Mucosa of rectum (tissue), 2 donors: Measurements from ENCODE around the gene RAB25.
A peak's percentile ranks its signal among the peaks of the same experiment; 100 is the strongest.

Source experiments
- H3K27ac ChIP-seq, 2 donors: one replicate each; pipeline ENCODE4 v1.7.0; 2013; ENCODE audit warnings: inconsistent platforms in 2 of 2, low read depth in 2 of 2, low read length in 2 of 2
- H3K27me3 ChIP-seq, 2 donors: one replicate each; pipeline ENCODE4 v1.7.0; 2013; ENCODE audit warnings: low read length in 2 of 2; ENCODE audit not compliant: control insufficient read depth in 2 of 2, insufficient read depth in 2 of 2
- H3K36me3 ChIP-seq, 2 donors: one replicate each; pipeline ENCODE4 v1.7.0; 2013; ENCODE audit warnings: low read length in 2 of 2; ENCODE audit not compliant: control insufficient read depth in 2 of 2, insufficient read depth in 2 of 2
- H3K4me1 ChIP-seq, 2 donors: one replicate each; pipeline ENCODE4 v1.7.0; 2013; ENCODE audit warnings: low read length in 2 of 2, mild to moderate bottlenecking in 1 of 2; ENCODE audit not compliant: control insufficient read depth in 2 of 2, insufficient read depth in 2 of 2
- H3K4me3 ChIP-seq, 2 donors: one replicate each; pipeline ENCODE4 v1.7.0; 2013; ENCODE audit warnings: low read length in 2 of 2
- H3K9ac ChIP-seq, 2 donors: one replicate each; pipeline ENCODE4 v1.7.0; 2013; ENCODE audit warnings: low read length in 2 of 2, low read depth in 1 of 2, mild to moderate bottlenecking in 1 of 2
- H3K9me3 ChIP-seq, 2 donors: one replicate each; pipeline ENCODE4 v1.7.0; 2013; ENCODE audit warnings: low read length in 2 of 2; ENCODE audit not compliant: control insufficient read depth in 2 of 2
- donor health status: healthy.
- donor health status: Normal muscosa, but diverticular disease.

The RAB25 gene

DNA sequence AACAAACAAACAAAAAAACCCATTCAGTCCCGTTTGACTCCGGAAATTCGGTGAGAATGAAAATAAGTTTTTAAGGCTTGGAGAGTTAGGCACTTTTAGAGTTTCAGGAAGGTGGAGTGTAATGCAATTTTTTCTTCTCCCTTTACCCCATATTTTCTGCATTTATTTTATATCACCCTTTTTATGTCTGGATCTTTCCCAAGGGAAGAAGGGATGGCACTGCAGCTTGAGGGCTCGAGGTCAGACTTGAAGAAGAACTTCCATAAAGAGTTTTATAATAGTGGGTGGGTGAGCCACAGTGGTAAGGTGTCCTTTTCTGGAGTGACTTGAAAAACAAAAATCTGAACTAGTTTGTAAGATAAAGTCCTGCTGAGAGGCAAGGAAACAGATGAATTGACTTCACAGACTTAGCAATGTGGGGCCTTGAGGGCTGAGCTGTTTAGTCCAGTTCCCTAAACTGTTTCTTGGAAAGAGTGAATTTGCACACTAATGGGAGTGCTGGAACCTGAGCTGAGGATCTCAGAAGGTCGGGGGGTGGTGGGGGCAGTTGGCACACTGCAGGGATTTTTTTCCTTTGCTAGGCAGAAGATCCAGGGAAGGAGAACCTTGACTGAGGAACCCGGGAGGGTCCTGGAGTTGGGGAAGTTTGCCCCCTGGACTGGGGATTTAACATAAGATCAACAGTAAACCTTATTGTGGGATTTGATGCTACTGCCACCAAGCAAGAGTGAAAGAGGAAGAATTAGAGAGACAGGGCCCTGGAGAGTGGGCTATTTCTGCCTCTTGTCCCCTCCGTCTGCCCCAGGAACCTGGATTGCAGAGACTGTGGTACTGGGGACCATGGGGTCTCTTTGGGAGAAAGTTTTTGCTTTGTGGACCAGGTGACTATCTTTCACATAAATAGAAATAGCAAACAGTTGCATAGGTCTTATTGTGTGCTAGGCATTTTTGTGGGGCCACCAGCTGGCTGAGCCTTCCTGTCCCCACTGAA, 23.1 kb downstream of the RAB25 start:
- Histone ChIP-seq H3K4me1 (peaks cover 3 to 4% of the 10 kb centered on the region in 2 donors), H3K4me3 (no peak overlapping the region)

DNA sequence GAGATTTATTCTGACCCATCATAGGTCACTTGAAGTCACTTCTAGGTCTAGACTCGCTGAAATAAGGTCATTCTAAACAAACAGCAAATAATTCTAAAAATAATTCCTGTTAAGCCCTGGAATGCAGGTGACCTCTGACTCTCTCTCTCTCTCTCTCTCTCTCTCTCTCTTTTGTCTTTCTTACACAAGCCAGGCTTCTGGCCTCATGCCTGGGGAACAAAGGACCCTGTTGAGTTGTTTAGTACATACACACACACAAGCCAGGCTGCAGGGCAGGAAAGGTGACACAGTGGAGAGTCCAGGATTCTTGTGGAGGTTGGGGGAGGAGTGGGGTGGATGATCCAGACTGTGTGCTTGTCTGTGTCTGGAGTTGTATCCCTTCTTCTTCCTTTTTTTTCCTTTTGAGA, 25.3 kb downstream of the RAB25 start:
- Histone ChIP-seq H3K36me3 (no peaks in the 10 kb centered on the region), H3K9ac (no peak overlapping the region), H3K4me3 (no peak overlapping the region), H3K27ac (no peak overlapping the region), H3K27me3 (no peaks in the 10 kb centered on the region), H3K9me3 (no peaks in the 10 kb centered on the region), H3K4me1 (peaks cover 5 to 9% of the 10 kb centered on the region in 2 donors)

More for the DNA sequence above, 23.1 kb downstream of the RAB25 start:
- H3K36me3 ChIP-seq: no peaks in the 10 kb centered on the region
- no peaks in the 10 kb centered on the region for H3K9me3 ChIP-seq
- H3K27me3 ChIP-seq: no peaks in the 10 kb centered on the region
- H3K9ac ChIP-seq: no peak overlapping the region
- H3K27ac ChIP-seq: no peak overlapping the region

DNA sequence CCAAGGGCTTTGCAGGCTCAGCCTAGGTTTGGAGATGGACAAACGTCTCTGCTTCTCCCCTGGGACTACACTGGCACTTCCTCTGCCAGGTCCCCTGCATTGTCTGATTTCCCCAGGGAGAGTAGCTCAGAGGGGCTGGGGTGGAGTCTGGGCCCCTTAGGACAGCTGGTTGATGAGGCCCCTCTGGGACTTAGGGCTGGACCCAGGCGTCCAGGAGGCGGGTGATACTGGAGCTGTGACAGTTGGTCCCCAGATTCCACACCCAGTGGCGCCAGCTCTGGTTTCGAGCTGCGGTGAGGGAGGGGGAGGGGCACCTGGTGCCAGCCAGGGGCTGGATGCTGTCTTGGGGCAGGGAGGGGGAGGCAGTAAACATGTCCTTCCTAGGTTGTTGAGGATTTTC, 28.7 kb downstream of the RAB25 start:
- Histone ChIP-seq H3K9me3 (no peaks in the 10 kb centered on the region), H3K4me3 (no peak overlapping the region), H3K36me3 (no peaks in the 10 kb centered on the region), H3K27me3 (no peaks in the 10 kb centered on the region), H3K9ac (no peak overlapping the region), H3K27ac (no peak overlapping the region), H3K4me1 (peaks cover 2 to 5% of the 10 kb centered on the region in 2 donors)

DNA sequence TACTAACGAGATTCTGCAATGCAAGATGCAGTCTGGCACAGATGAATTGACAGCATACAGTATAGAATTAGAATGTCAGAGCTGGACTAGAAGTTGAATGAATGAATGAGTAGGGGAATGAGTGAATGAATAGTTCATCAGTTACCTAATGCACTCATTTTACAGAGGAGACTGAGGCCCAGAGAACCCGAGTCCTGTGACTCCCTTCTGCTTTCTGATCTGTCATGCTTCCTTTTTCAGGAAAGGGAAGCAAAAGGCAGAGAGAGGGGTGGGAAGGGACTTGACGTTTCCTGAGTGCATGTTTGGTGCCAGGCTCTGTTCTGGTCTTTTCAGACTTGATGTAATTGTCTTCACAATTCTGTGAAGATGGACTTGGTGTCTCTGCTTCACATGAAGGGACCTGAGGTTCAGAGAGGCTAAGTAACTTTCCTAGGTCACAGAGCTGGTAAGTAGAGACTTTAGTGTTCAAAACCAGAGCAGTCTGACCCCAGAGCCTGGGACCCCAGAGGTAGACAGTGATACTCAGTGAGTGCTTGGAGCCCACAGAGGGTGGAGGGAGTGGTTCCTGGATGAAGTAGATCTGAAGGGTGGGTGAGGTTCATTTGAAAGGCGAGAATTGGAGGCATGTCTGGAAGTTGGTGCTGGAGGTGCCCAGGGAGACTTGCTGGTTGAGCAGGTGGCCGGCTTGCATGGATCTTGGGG, 29.3 kb downstream of the RAB25 start:
- no peaks in the 10 kb centered on the region for H3K36me3 ChIP-seq
- H3K4me1 ChIP-seq: peaks cover 2 to 5% of the 10 kb centered on the region in 2 donors
- peak overlapping the region in 1 of 2 donors; percentile 48 for H3K27ac ChIP-seq
- H3K9me3 ChIP-seq: no peaks in the 10 kb centered on the region
- no peak overlapping the region for H3K4me3 ChIP-seq
- no peak overlapping the region for H3K9ac ChIP-seq
- no peaks in the 10 kb centered on the region for H3K27me3 ChIP-seq

DNA sequence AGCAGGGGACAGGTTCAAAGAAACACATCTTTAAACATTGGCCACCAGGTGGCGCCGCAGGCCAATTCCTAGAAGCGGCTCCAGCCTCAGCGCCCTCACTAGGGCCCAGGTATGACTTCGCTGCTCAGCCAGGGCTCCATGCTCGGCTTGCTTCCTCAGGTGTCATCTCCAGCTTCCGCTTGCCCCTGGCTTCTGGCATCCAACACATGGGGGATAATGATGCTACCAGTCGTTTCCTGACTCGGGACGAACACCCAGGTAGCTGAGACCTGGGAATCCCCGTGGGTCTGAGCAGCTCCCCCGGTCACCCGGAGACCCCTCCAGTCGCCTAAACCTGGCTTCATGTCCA, 29.9 kb downstream of the RAB25 start:
- Histone ChIP-seq H3K36me3 (no peaks in the 10 kb centered on the region), H3K27ac (no peak overlapping the region), H3K4me1 (peaks cover 5 to 9% of the 10 kb centered on the region in 2 donors), H3K9ac (no peak overlapping the region), H3K9me3 (no peaks in the 10 kb centered on the region), H3K27me3 (no peaks in the 10 kb centered on the region), H3K4me3 (no peak overlapping the region)

DNA sequence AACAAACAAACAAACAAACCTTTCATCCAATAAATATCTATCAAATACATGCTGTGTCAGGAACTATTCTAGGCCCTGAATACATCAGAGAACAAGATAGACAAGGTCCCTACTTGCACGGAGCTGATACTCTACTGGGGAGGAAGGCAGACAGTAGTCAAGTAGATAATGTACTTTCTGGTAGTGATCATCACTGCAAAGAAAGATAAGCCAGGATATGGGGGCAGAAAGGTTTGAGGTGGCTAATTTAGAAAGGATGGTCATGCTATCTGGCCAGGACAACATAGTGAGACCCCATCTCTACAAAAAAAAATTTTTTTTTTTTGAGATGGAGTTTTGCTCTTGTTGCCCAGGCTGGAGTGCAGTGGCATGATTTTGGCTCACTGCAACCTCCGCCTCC, 30.6 kb downstream of the RAB25 start:
- Histone ChIP-seq H3K9me3 (no peaks in the 10 kb centered on the region), H3K27me3 (no peaks in the 10 kb centered on the region), H3K36me3 (no peaks in the 10 kb centered on the region)

DNA sequence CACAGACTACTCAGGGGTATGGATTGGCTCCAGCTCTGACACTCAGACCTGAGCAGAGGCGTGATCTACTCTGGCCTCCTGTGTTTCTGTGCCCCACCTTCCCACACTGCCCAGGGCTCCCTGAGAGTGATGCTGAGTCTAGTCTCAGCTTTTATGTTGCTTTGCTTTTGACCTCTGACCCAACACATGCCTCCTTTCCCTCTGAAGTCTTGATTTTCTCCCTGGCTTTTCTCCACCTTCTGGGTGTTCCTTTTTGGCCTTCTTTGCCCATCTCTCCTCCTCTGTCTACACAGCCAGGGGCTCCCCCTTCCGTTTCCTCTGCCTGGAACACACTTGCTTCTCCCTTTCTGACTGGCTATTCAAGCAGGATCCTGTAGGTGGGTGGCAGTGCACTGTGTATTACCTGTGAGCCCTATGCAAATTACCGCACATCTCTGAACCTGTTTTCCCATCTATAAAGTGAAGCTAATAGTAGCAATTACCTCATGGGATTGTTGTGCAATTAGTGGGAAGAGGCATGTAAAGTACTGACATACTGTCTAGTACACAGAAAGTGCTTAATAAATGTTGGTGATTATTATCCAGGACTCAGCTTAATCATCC, 35.0 kb downstream of the RAB25 start:
- Histone ChIP-seq H3K4me3 (no peak overlapping the region), H3K9me3 (no peaks in the 10 kb centered on the region), H3K4me1 (peaks cover 27 to 29% of the 10 kb centered on the region in 2 donors), H3K36me3 (no peaks in the 10 kb centered on the region), H3K27me3 (no peaks in the 10 kb centered on the region), H3K27ac (peak overlapping the region; percentile 6 to 68), H3K9ac (peak overlapping the region in 1 of 2 donors; percentile 32)

More for the DNA sequence above, 30.6 kb downstream of the RAB25 start:
- Histone ChIP-seq H3K4me3 (no peak overlapping the region), H3K27ac (no peak overlapping the region), H3K4me1 (peaks cover 13 to 17% of the 10 kb centered on the region in 2 donors), H3K9ac (no peak overlapping the region)

DNA sequence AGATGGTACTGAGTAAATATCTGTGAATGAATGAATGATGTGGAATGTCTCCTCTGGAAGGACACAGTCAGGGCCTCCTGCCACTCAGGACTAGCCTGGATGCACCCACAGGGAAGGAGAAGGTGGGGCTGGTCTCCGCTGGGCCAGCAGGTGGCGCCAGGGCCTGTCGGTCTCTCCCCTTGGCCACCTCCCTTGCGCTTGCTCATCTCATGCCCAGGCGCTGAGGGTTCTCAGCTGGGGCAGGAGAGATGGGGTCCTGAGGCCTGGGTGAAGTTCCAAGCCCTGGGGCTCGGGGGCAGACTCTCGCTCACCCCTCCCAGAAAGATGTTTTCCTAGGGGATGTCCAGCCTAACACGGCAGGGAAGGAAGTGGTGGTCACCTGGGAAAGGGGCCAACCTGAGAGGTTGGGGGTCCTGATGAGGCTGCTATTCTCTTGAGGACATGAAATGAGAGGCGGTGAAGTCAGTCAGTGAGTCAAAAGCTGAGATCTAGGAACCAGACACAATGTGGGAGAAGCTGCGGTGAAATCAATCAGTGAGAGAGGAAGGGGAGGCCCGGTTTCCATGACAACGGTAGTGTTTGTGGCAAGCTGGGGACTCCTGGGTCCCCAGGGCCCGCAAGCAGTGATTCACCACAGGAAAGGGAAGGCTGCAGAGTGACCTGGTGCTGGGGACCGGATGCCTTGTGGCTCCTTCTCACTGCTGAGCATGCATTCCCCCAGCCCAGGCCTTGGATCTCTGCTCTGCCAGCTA, 35.9 kb downstream of the RAB25 start:
- Histone ChIP-seq H3K36me3 (no peaks in the 10 kb centered on the region), H3K9me3 (no peaks in the 10 kb centered on the region), H3K27me3 (no peaks in the 10 kb centered on the region), H3K27ac (peak overlapping the region; percentile 49 to 68), H3K4me3 (peak overlapping the region in 1 of 2 donors; percentile 41), H3K9ac (peak overlapping the region; percentile 25 to 32), H3K4me1 (peaks cover 33 to 35% of the 10 kb centered on the region in 2 donors)

DNA sequence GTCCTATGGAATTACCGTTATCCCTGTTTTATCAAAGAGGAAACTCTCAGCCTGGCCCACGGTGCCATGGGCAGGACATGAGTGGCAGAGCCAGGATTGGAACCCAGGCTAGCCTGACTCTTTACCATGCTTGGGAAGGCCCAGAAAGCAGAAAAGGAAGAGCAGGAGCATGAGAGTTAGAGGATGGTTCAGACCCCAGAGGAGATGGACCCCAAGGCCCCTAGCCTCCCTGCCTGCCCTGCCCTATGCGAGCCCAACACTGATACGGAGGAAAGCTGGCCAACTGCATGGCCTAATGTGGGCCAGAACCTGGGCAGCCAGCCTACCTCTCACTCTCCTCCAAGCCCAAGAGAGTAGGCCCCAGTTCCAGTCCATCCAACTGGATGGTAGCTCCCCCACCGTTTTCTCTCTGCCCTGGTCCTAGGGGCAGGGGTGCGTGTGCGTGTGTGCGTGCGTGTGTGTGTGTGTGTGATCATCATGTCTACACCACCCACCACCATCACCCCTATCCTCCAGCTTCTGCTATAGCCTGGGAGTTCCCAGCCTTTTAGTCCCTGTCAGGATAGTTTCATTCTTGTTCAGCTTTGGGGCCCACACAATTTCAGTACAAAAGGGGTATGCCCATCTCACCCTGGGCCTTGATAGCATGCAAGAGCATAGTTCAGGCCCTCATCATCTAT, 36.7 kb downstream of the RAB25 start:
- Histone ChIP-seq H3K27me3 (no peaks in the 10 kb centered on the region), H3K4me3 (peak overlapping the region in 1 of 2 donors; percentile 41), H3K9ac (no peak overlapping the region), H3K36me3 (no peaks in the 10 kb centered on the region), H3K27ac (peak overlapping the region in 1 of 2 donors; percentile 68), H3K9me3 (no peaks in the 10 kb centered on the region), H3K4me1 (peaks cover 41 to 43% of the 10 kb centered on the region in 2 donors)
